Fibroblast of lung (primary cell): ENCODE measurements around the gene TAS1R1.

Experiments
- CTCF ChIP-seq, 2 donors: IDR thresholded peaks in 1 of 2; conservative IDR thresholded peaks in 1 of 2; 1 replicate in 1 of 2; 2 replicates in 1 of 2; pipeline ENCODE4 v1.5.1; 2011 to 2012; ENCODE audit warnings: low read length in 2 of 2, control low read depth in 1 of 2, inconsistent platforms in 1 of 2, low read depth in 1 of 2, mild to moderate bottlenecking in 1 of 2
- EZH2 ChIP-seq: IDR thresholded peaks from 2 replicates; pipeline ENCODE4 v1.5.1; 2012; ENCODE audit warnings: low read length, control low read depth, mild to moderate bottlenecking; ENCODE audit errors: missing control alignments

GRCh38 chr1:6580593-6581409 is 25.7 kb downstream of the TAS1R1 start:
- TF ChIP-seq CTCF (conservative IDR thresholded peaks at IDR 0.05 in 1 of 2, IDR thresholded peaks at IDR 0.05 in 1 of 2; ENCODE audit: low read depth in 1 of 2, low read length in 2 of 2) (peak in 1 of 2 donors; percentile 1), EZH2 (no peak)
